C4-2B (cell line): ENCODE measurements around the gene RANBP3.

Experiments used
- CTCF ChIP-seq: fragments of 450-650 bp; conservative IDR thresholded peaks from 2 replicates; pipeline ENCODE4 v1.5.1; 2017; ENCODE audit warnings: mild to moderate bottlenecking
- ZFX ChIP-seq: fragments of 450-650 bp; IDR thresholded peaks from 2 replicates; pipeline ENCODE4 v1.6.1; 2017

- TF ChIP-seq CTCF: no peak
- no peak for TF ChIP-seq ZFX
Measured at GRCh38 chr19:5910638-5910907, 67.4 kb downstream of the RANBP3 start.
